ENCODE measurements around the gene ZNFX1. TPM values are rescaled to one million over a fixed set of nuclear protein-coding genes. Genes with fewer than 3 reads are reported as not detected.
A peak's percentile ranks its signal among the peaks of the same experiment; 100 is the strongest.

Gene ZNFX1
- total RNA-seq, 1 donor from 2014 or later, result 25.0 TPM

- H3K27ac Mint-ChIP-seq (ENCODE audit: unreplicated experiment), result no peak overlapping the region
- H3K27me3 Mint-ChIP-seq (ENCODE audit: unreplicated experiment), result no peaks in the 10 kb centered on the region
- TF ChIP-seq CTCF (IDR thresholded peaks at IDR 0.05; ENCODE audit: unreplicated experiment), result no peak
- no peak overlapping the region for H3K4me3 Mint-ChIP-seq (ENCODE audit: unreplicated experiment)
- peaks cover 55% of the 10 kb centered on the region for H3K36me3 Mint-ChIP-seq (ENCODE audit: low read depth, unreplicated experiment)
- no peak for DNase-seq (ENCODE audit: low spot score)
- H3K4me1 Mint-ChIP-seq (ENCODE audit: unreplicated experiment), result no peaks in the 10 kb centered on the region
- no peaks in the 10 kb centered on the region for H3K9me3 Mint-ChIP-seq (ENCODE audit: unreplicated experiment)
Measured at GRCh38 chr20:49260218-49260617, 17.6 kb downstream of the ZNFX1 start.

- Mint-ChIP-seq H3K36me3 (ENCODE audit: low read depth, unreplicated experiment) (peaks cover 52% of the 10 kb centered on the region), H3K9me3 (ENCODE audit: unreplicated experiment) (no peaks in the 10 kb centered on the region)
Measured at GRCh38 chr20:49259799-49260198, 18.1 kb downstream of the ZNFX1 start.

GRCh38 chr20:49259284-49259683 lies 18.6 kb downstream of the ZNFX1 start:
- no peak for TF ChIP-seq CTCF (IDR thresholded peaks at IDR 0.05; ENCODE audit: unreplicated experiment)
- no peaks in the 10 kb centered on the region for H3K4me1 Mint-ChIP-seq (ENCODE audit: unreplicated experiment)
- no peaks in the 10 kb centered on the region for H3K9me3 Mint-ChIP-seq (ENCODE audit: unreplicated experiment)
- H3K36me3 Mint-ChIP-seq (ENCODE audit: low read depth, unreplicated experiment), result peaks cover 52% of the 10 kb centered on the region
- H3K27me3 Mint-ChIP-seq (ENCODE audit: unreplicated experiment), result no peaks in the 10 kb centered on the region
- H3K27ac Mint-ChIP-seq (ENCODE audit: unreplicated experiment), result no peak overlapping the region
- DNase-seq (ENCODE audit: low spot score), result no peak
- no peak overlapping the region for H3K4me3 Mint-ChIP-seq (ENCODE audit: unreplicated experiment)

More at GRCh38 chr20:49259799-49260198, 18.1 kb downstream of the ZNFX1 start:
- Mint-ChIP-seq H3K4me3 (ENCODE audit: unreplicated experiment) (peak overlapping the region; percentile 25), H3K27me3 (ENCODE audit: unreplicated experiment) (no peaks in the 10 kb centered on the region), H3K4me1 (ENCODE audit: unreplicated experiment) (no peaks in the 10 kb centered on the region), H3K27ac (ENCODE audit: unreplicated experiment) (no peak overlapping the region)
- no peak for DNase-seq (ENCODE audit: low spot score)
- TF ChIP-seq CTCF (IDR thresholded peaks at IDR 0.05; ENCODE audit: unreplicated experiment), result no peak

GRCh38 chr20:49256261-49256660 lies 21.6 kb downstream of the ZNFX1 start:
- no peak for DNase-seq (ENCODE audit: low spot score)
- no peaks in the 10 kb centered on the region for H3K4me1 Mint-ChIP-seq (ENCODE audit: unreplicated experiment)
- no peaks in the 10 kb centered on the region for H3K9me3 Mint-ChIP-seq (ENCODE audit: unreplicated experiment)
- H3K4me3 Mint-ChIP-seq (ENCODE audit: unreplicated experiment), result no peak overlapping the region
- no peak for TF ChIP-seq CTCF (IDR thresholded peaks at IDR 0.05; ENCODE audit: unreplicated experiment)
- no peak overlapping the region for H3K27ac Mint-ChIP-seq (ENCODE audit: unreplicated experiment)
- H3K36me3 Mint-ChIP-seq (ENCODE audit: low read depth, unreplicated experiment), result peaks cover 58% of the 10 kb centered on the region
- H3K27me3 Mint-ChIP-seq (ENCODE audit: unreplicated experiment), result no peaks in the 10 kb centered on the region

GRCh38 chr20:49252556-49253350 lies 25.1 kb downstream of the ZNFX1 start:
- Mint-ChIP-seq H3K4me1 (ENCODE audit: unreplicated experiment) (peaks cover 20% of the 10 kb centered on the region), H3K27ac (ENCODE audit: unreplicated experiment) (no peak overlapping the region), H3K27me3 (ENCODE audit: unreplicated experiment) (no peaks in the 10 kb centered on the region), H3K4me3 (ENCODE audit: unreplicated experiment) (peak overlapping the region; percentile 47), H3K36me3 (ENCODE audit: low read depth, unreplicated experiment) (peaks cover 62% of the 10 kb centered on the region), H3K9me3 (ENCODE audit: unreplicated experiment) (no peaks in the 10 kb centered on the region)
- no peak for DNase-seq (ENCODE audit: low spot score)
- TF ChIP-seq CTCF (IDR thresholded peaks at IDR 0.05; ENCODE audit: unreplicated experiment), result no peak

Data from endothelial cell (in vitro differentiated cells).